Activated CD8-positive, alpha-beta memory T cell treated with anti-CD3 and anti-CD28 coated beads, Interleukin-2, amount 50 U/mL, for 24 hours (primary cell): Measurements from ENCODE around the gene HS6ST3.

Source experiments
- DNase-seq: peaks from one replicate; pipeline ENCODE4 v3.0.0-alpha.2; 2020; ENCODE audit errors: extremely low read depth

HS6ST3 gene

GRCh38 chr13:96199315-96199714 lies 109.4 kb downstream of the HS6ST3 start:
- DNase-seq, result no peak

- DNase-seq, result no peak
Measured at GRCh38 chr13:96200810-96201209, 110.9 kb downstream of the HS6ST3 start.

GRCh38 chr13:96202315-96202714 lies 112.4 kb downstream of the HS6ST3 start:
- no peak for DNase-seq

GRCh38 chr13:96203471-96203870 lies 113.6 kb downstream of the HS6ST3 start:
- no peak for DNase-seq

- DNase-seq, result no peak
Measured at GRCh38 chr13:96214824-96215445, 125.0 kb downstream of the HS6ST3 start.

- no peak for DNase-seq
Measured at GRCh38 chr13:96216543-96216942, 126.6 kb downstream of the HS6ST3 start.

- no peak for DNase-seq
Measured at GRCh38 chr13:96218475-96218874, 128.6 kb downstream of the HS6ST3 start.

- DNase-seq, result no peak
Measured at GRCh38 chr13:96221471-96221870, 131.6 kb downstream of the HS6ST3 start.

GRCh38 chr13:96223231-96223630 lies 133.3 kb downstream of the HS6ST3 start:
- DNase-seq, result no peak

- DNase-seq, result no peak
Measured at GRCh38 chr13:96229356-96229755, 139.4 kb downstream of the HS6ST3 start.

GRCh38 chr13:96238241-96238640 lies 148.3 kb downstream of the HS6ST3 start:
- DNase-seq, result no peak

- no peak for DNase-seq
Measured at GRCh38 chr13:96238861-96239260, 149.0 kb downstream of the HS6ST3 start.

- DNase-seq, result no peak
Measured at GRCh38 chr13:96243376-96243775, 153.5 kb downstream of the HS6ST3 start.

GRCh38 chr13:96248103-96248502 lies 158.2 kb downstream of the HS6ST3 start:
- DNase-seq, result no peak

GRCh38 chr13:96248996-96249395 lies 159.1 kb downstream of the HS6ST3 start:
- DNase-seq, result no peak

- DNase-seq, result no peak
Measured at GRCh38 chr13:96252903-96253302, 163.0 kb downstream of the HS6ST3 start.

GRCh38 chr13:96273196-96273595 lies 183.3 kb downstream of the HS6ST3 start:
- DNase-seq, result no peak

GRCh38 chr13:96274046-96274445 lies 184.1 kb downstream of the HS6ST3 start:
- DNase-seq, result no peak

GRCh38 chr13:96279904-96280303 lies 190.0 kb downstream of the HS6ST3 start:
- DNase-seq, result no peak

- DNase-seq, result no peak
Measured at GRCh38 chr13:96284971-96285370, 195.1 kb downstream of the HS6ST3 start.

GRCh38 chr13:96285729-96286128 lies 195.8 kb downstream of the HS6ST3 start:
- DNase-seq, result no peak

GRCh38 chr13:96294930-96295881 lies 205.3 kb downstream of the HS6ST3 start:
- DNase-seq, result no peak

- DNase-seq, result no peak
Measured at GRCh38 chr13:96297360-96297759, 207.5 kb downstream of the HS6ST3 start.
